ENCODE results near the gene PRMT5. TPM values are rescaled to one million over a fixed set of nuclear protein-coding genes. Genes with fewer than 3 reads are reported as not detected.
"Not testable (repeated sequence)": the region's sequence is repeated elsewhere in the genome, so short reads cannot be mapped to it uniquely, and the experiment has no call there.

The PRMT5 gene
- total RNA-seq, 8 experiments from 2014 or later = 49.3 to 108 (median 83.0) TPM

- peaks cover 10% of the 10 kb centered on the region in 2 donors for H3K4me1 ChIP-seq (replicated peaks in 1 of 2)
- ATAC-seq (replicated peaks in 6 of 8) = no peak
- in situ Hi-C loops (cut with MboI; ENCODE audit: low pct_unique_long_range_greater_than_20kb in 2 of 9, low sequenced_read_pairs in 9 of 9, unreplicated experiment in 9 of 9) = no loop called here
- no peak overlapping the region for H3K4me3 ChIP-seq
- no peak overlapping the region for H3K27ac ChIP-seq
- WGBS, 10 experiments = 52 to 100% (median 85%) methylated on average over 1 to 3 of the region's 4 CpGs; no CpG with 5 or more reads in 4 of the 10 experiments
Observed at GRCh38 chr14:22926316-22926715, 2.9 kb downstream of the PRMT5 start.

- WGBS, 10 experiments = 82 to 100% (median 98%) methylated on average over 1 to 7 of the region's 8 CpGs; no CpG with 5 or more reads in 5 of the 10 experiments
- H3K27ac ChIP-seq = no peak overlapping the region
- ATAC-seq (replicated peaks in 6 of 8) = no peak
- in situ Hi-C loops (cut with MboI; ENCODE audit: low pct_unique_long_range_greater_than_20kb in 2 of 9, low sequenced_read_pairs in 9 of 9, unreplicated experiment in 9 of 9) = no loop called here
- H3K4me1 ChIP-seq (replicated peaks in 1 of 2) = peaks cover 10% of the 10 kb centered on the region in 2 donors
- no peak overlapping the region for H3K4me3 ChIP-seq
Observed at GRCh38 chr14:22925513-22925912, 3.7 kb downstream of the PRMT5 start.

- peaks cover 13 to 15% of the 10 kb centered on the region in 2 donors for H3K4me1 ChIP-seq (replicated peaks in 1 of 2)
- H3K27ac ChIP-seq = no peak overlapping the region
- WGBS, 10 experiments = 88 to 100% (median 95%) methylated on average over 2 to 4 of the region's 5 CpGs; no CpG with 5 or more reads in 3 of the 10 experiments
- H3K4me3 ChIP-seq = no peak overlapping the region
- no peak for ATAC-seq (replicated peaks in 6 of 8)
- in situ Hi-C loops (cut with MboI; ENCODE audit: low pct_unique_long_range_greater_than_20kb in 2 of 9, low sequenced_read_pairs in 9 of 9, unreplicated experiment in 9 of 9) = no loop called here
Observed at GRCh38 chr14:22923746-22924145, 5.4 kb downstream of the PRMT5 start.

GRCh38 chr14:22922294-22922693, 6.9 kb downstream of the PRMT5 start:
- in situ Hi-C loops (cut with MboI; ENCODE audit: low pct_unique_long_range_greater_than_20kb in 2 of 9, low sequenced_read_pairs in 9 of 9, unreplicated experiment in 9 of 9) = no loop called here

GRCh38 chr14:22920697-22921096, 8.5 kb downstream of the PRMT5 start:
- no peak overlapping the region for H3K4me3 ChIP-seq
- no peak for ATAC-seq (replicated peaks in 6 of 8)
- in situ Hi-C loops (cut with MboI; ENCODE audit: low pct_unique_long_range_greater_than_20kb in 2 of 9, low sequenced_read_pairs in 9 of 9, unreplicated experiment in 9 of 9) = no loop called here
- 88 to 100% (median 99%) methylated on average over 2 to 5 of the region's 6 CpGs; no CpG with 5 or more reads in 6 of the 10 experiments for WGBS, 10 experiments
- H3K4me1 ChIP-seq (replicated peaks in 1 of 2) = peaks cover 10 to 14% of the 10 kb centered on the region in 2 donors
- H3K27ac ChIP-seq = no peak overlapping the region

More at GRCh38 chr14:22922294-22922693, 6.9 kb downstream of the PRMT5 start:
- H3K27ac ChIP-seq = no peak overlapping the region
- 80 to 100% (median 100%) methylated on average over 1 to 2 of the region's 2 CpGs; no CpG with 5 or more reads in 2 of the 10 experiments for WGBS, 10 experiments
- no peak overlapping the region for H3K4me3 ChIP-seq
- H3K4me1 ChIP-seq (replicated peaks in 1 of 2) = peaks cover 10 to 13% of the 10 kb centered on the region in 2 donors
- ATAC-seq (replicated peaks in 6 of 8) = no peak

DNA sequence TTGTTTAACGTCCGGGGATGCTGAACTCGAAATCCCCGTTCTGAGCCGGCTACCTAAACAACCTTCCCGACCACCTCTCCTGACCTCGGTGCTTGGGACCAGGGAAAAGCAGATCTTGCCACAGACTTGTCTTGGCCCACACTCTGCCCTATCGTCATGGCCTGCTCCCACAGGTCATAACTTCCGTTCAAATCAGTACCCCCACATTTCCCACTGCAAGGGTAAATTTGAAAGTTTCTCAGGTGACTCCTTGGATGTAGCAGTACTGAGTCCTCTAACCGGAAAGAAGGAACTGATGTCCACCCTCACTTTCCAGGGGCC, 9.6 kb downstream of the PRMT5 start:
- ATAC-seq (replicated peaks in 6 of 8) = no peak
- Histone ChIP-seq H3K4me3 (peak overlapping the region; percentile 29 to 32 (median 31)), H3K4me1 (replicated peaks in 1 of 2) (peaks cover 10 to 14% of the 10 kb centered on the region in 2 donors), H3K27ac (peak overlapping the region; percentile 62 to 72)
- WGBS, 10 experiments = 0 to 60% (median 40%) methylated on average over 1 to 5 of the region's 10 CpGs; no CpG with 5 or more reads in 6 of the 10 experiments
- in situ Hi-C loops (cut with MboI; ENCODE audit: low pct_unique_long_range_greater_than_20kb in 2 of 9, low sequenced_read_pairs in 9 of 9, unreplicated experiment in 9 of 9) = no loop called here

- ATAC-seq (replicated peaks in 6 of 8) = peak; percentile 95 to 98 (median 96)
- 0 to 2% (median 0%) methylated on average over 1 to 18 of the region's 46 CpGs for WGBS, 10 experiments
- in situ Hi-C loops (cut with MboI; ENCODE audit: low pct_unique_long_range_greater_than_20kb in 2 of 9, low sequenced_read_pairs in 9 of 9, unreplicated experiment in 9 of 9) = no loop called here
- Histone ChIP-seq H3K4me3 (peak within 1 kb of the TSS; percentile 51 to 86 (median 69)), H3K4me1 (replicated peaks in 1 of 2) (peaks cover 10 to 14% of the 10 kb centered on the region in 2 donors), H3K27ac (peak within 1 kb of the TSS; percentile 99)
Observed at GRCh38 chr14:22918804-22919600, 10.2 kb downstream of the PRMT5 start, which contains the start of gene RBM23. Gene RBM23 (minus strand): TSS chr14:22919149.

DNA sequence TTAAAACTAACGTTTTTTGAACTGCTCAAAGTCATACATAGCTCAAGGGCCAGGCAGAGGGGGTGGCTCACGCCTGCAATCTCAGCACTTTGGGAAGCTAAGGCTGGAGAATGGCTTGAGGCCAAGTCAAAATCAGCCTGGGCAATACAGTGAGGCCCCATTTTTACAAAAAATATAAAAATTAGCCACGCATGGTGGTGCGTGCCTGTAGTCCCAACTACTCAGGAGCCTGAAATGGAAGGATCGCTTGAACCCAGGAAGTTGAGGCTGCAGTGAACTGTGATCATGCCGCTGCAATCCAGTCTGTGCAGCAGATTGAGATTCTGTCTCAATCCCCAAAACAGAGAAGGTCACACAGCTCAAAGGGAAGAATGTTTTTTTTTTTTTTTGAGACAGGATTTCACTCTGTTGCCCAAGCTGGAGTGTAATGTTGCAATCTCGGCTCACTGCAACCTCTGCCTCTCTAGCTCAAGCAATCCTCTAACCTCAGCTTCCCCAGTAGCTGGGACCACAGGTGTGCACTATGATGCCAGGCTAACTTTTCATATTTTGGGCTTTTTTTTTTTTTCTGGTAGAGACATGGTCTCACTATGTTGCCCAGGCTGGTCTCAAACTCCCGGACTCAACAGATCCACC, 13.2 kb downstream of the PRMT5 start:
- 43 to 100% (median 86%) methylated on average over 2 to 7 of the region's 8 CpGs for WGBS, 10 experiments
- no peak for ATAC-seq (replicated peaks in 6 of 8)
- Histone ChIP-seq H3K4me1 (replicated peaks in 1 of 2) (peaks cover 10 to 14% of the 10 kb centered on the region in 2 donors), H3K27ac (no peak overlapping the region), H3K4me3 (no peak overlapping the region)
- in situ Hi-C loops (cut with MboI; ENCODE audit: low pct_unique_long_range_greater_than_20kb in 2 of 9, low sequenced_read_pairs in 9 of 9, unreplicated experiment in 9 of 9) = no loop called here

DNA sequence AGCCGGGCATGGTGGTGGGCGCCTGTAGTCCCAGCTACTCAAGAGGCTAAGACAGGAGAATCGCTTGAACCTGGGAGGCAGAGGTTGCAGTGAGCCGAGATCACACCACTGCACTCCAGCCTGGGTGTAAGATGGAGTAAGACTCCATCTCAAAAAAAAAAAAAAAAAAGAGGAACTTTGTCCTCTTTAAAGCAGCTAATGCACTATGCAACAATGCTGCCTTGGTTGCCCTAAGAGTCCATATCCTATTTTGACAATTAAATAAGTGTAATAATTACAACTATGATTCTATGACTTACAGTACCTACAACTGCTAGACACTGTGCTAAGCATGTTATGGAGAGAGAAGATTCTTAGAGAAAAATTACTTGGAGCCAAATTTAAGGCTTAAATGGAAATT, 14.3 kb downstream of the PRMT5 start:
- H3K27ac ChIP-seq; ATAC-seq (replicated peaks in 6 of 8); in situ Hi-C loops (cut with MboI; ENCODE audit: low pct_unique_long_range_greater_than_20kb in 2 of 9, low sequenced_read_pairs in 9 of 9, unreplicated experiment in 9 of 9); H3K4me3 ChIP-seq: not testable (repeated sequence)
- peaks cover 9 to 12% of the 10 kb centered on the region in 2 donors for H3K4me1 ChIP-seq (replicated peaks in 1 of 2)
- 83 to 100% (median 100%) methylated on average over 1 to 4 of the region's 4 CpGs; no CpG with 5 or more reads in 5 of the 10 experiments for WGBS, 10 experiments

- no peaks in the 10 kb centered on the region for H3K4me1 ChIP-seq (replicated peaks in 1 of 2)
- in situ Hi-C loops (cut with MboI; ENCODE audit: low pct_unique_long_range_greater_than_20kb in 2 of 9, low sequenced_read_pairs in 9 of 9, unreplicated experiment in 9 of 9) = no loop called here
- ATAC-seq (replicated peaks in 6 of 8) = no peak
- no peak overlapping the region for H3K4me3 ChIP-seq
- no peak overlapping the region for H3K27ac ChIP-seq
- 71 to 100% (median 90%) methylated on average over 1 to 4 of the region's 5 CpGs; no CpG with 5 or more reads in 1 of the 10 experiments for WGBS, 10 experiments
Observed at GRCh38 chr14:22910916-22911315, 18.3 kb downstream of the PRMT5 start.

DNA sequence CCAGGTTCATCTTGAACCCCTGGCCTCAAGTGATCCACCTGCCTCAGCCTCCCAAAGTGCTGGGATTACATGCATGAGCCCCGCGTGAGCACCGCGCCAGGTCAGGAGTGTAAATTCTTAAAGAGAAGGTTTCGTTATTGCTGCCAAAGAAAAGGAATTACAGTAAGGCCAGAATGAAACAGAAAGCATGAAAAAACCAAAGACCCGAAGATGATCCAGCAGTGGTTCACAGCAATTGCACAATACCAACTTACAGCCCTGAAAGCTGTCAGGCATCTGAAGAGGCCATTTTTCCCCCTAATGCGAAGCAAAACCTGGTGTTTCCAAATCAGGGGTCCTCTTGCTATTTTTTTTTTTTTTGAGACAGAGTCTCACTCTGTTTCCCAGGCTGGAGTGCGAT, 20.6 kb downstream of the PRMT5 start:
- 74 to 98% (median 93%) methylated on average over 4 to 8 of the region's 8 CpGs; no CpG with 5 or more reads in 1 of the 10 experiments for WGBS, 10 experiments
- Histone ChIP-seq H3K27ac (no peak overlapping the region), H3K4me3 (no peak overlapping the region), H3K4me1 (replicated peaks in 1 of 2) (no peaks in the 10 kb centered on the region)
- ATAC-seq (replicated peaks in 6 of 8) = no peak
- in situ Hi-C loops (cut with MboI; ENCODE audit: low pct_unique_long_range_greater_than_20kb in 2 of 9, low sequenced_read_pairs in 9 of 9, unreplicated experiment in 9 of 9) = no loop called here

GRCh38 chr14:22907429-22907828, 21.7 kb downstream of the PRMT5 start:
- no peak overlapping the region for H3K27ac ChIP-seq
- in situ Hi-C loops (cut with MboI; ENCODE audit: low pct_unique_long_range_greater_than_20kb in 2 of 9, low sequenced_read_pairs in 9 of 9, unreplicated experiment in 9 of 9) = no loop called here
- ATAC-seq (replicated peaks in 6 of 8) = no peak
- WGBS, 10 experiments = 80 to 100% (median 96%) methylated on average over 1 to 3 of the region's 3 CpGs
- H3K4me1 ChIP-seq (replicated peaks in 1 of 2) = no peaks in the 10 kb centered on the region
- H3K4me3 ChIP-seq = no peak overlapping the region

GRCh38 chr14:22906073-22906472, 23.1 kb downstream of the PRMT5 start:
- ATAC-seq (replicated peaks in 6 of 8) = no peak
- whole genome bisulfite sequencing, 10 experiments = 90 to 100% (median 98%) methylated on average over 1 to 20 of the region's 20 CpGs; no CpG with 5 or more reads in 3 of the 10 experiments
- Histone ChIP-seq H3K4me1 (replicated peaks in 1 of 2) (no peaks in the 10 kb centered on the region), H3K27ac (no peak overlapping the region), H3K4me3 (no peak overlapping the region)
- in situ Hi-C loops (cut with MboI; ENCODE audit: low pct_unique_long_range_greater_than_20kb in 2 of 9, low sequenced_read_pairs in 9 of 9, unreplicated experiment in 9 of 9) = no loop called here
